Sigmoid colon (tissue), 4 donors: ENCODE data around the gene ZDHHC11B.
"Not testable (repeated sequence)": the region's sequence is repeated elsewhere in the genome, so short reads cannot be mapped to it uniquely, and the experiment has no call there.

Experiments used
- CTCF ChIP-seq, 4 experiments: fragments of 450-650 bp in 3 of 4; fragments of 200-600 bp in 1 of 4; IDR thresholded peaks; one replicate each; pipeline ENCODE4 v1.5.1; 2016 to 2019; ENCODE audit warnings: antibody characterized with exemption in 4 of 4, mild to moderate bottlenecking in 3 of 4, moderate library complexity in 2 of 4
- POLR2A ChIP-seq, 2 donors: fragments of 450-650 bp; IDR thresholded peaks; one replicate each; pipeline ENCODE4 v1.6.1; 2016; ENCODE audit warnings: antibody characterized with exemption in 2 of 2, mild to moderate bottlenecking in 2 of 2, moderate library complexity in 2 of 2
- POLR2AphosphoS5 ChIP-seq, 4 donors: sonication (generic); formaldehyde crosslinking; IDR thresholded peaks; one replicate each; pipeline ENCODE4 v1.6.1; 2017; ENCODE audit warnings: antibody characterized with exemption in 4 of 4

- not testable (repeated sequence) for TF ChIP-seq CTCF, POLR2AphosphoS5, POLR2A (IDR thresholded peaks at IDR 0.05)
These were observed 41.0 kb upstream of the ZDHHC11B start for GRCh38 chr5:825544-825943.
